Large intestine (tissue), 3 donors: ENCODE measurements around the gene RPS6KC1. TPM values are rescaled to one million over a fixed set of nuclear protein-coding genes. Genes with fewer than 3 reads are reported as not detected.
A peak's percentile ranks its signal among the peaks of the same experiment; 100 is the strongest.

ENCODE experiments used
- DNase-seq, 2 donors: peaks; one replicate each; pipeline versions ENCODE4 v3.0.0 to v3.0.0-alpha.2; 2013
- H3K27ac ChIP-seq: one replicate; pipeline ENCODE4 v1.5.1; 2013; ENCODE audit warnings: low read length
- H3K27me3 ChIP-seq: 2 replicates; pipeline ENCODE4 v1.6.1; 2013; ENCODE audit warnings: low read length; ENCODE audit not compliant: control insufficient read depth, insufficient read depth
- H3K36me3 ChIP-seq: 2 replicates; pipeline ENCODE4 v1.6.1; 2013; ENCODE audit warnings: low read length; ENCODE audit not compliant: control insufficient read depth, insufficient read depth
- H3K4me1 ChIP-seq: one replicate; pipeline ENCODE4 v1.6.1; 2013; ENCODE audit warnings: low read length; ENCODE audit not compliant: control insufficient read depth, insufficient read depth
- H3K4me3 ChIP-seq: one replicate; pipeline ENCODE4 v1.5.1; 2013; ENCODE audit warnings: low read length
- H3K9me3 ChIP-seq: one replicate; pipeline ENCODE4 v1.6.1; 2013; ENCODE audit warnings: mild to moderate bottlenecking, low read depth, low read length, moderate library complexity; ENCODE audit not compliant: control insufficient read depth
- WGBS: methylation state at CpG from one replicate; pipeline ENCODE4 v1.1.5; 2013; ENCODE audit warnings: low lambda C conversion rate; ENCODE audit not compliant: insufficient coverage; 5-methylcytosine and 5-hydroxymethylcytosine counted together
- polyA plus RNA-seq: library from polyadenylated mRNA; unstranded; fragments of 120-200 nt; gene quantifications from one replicate; pipeline ENCODE4 v1.2.1, GENCODE V29; 2013

Gene RPS6KC1
- polyA plus RNA-seq, 1 donor = 13.7 TPM

DNA sequence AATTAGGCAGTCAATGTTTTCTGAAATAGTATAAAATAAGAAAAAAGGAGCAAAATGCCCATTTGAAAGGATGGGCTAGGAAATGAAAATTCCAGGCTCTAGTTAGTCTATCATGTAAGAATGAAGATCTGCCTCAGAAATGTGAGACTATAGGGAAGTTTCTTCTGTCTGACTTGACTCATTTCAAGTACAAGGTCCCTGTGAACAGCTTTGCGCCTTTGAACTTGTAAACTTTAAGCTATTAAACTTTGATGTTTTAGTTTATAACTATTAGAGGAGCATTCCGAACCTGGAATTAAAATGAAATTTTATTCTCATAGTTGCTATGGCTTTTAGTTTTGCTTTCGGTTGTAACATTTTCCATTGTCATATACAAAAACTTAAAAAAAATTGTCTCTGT lies 199.4 kb downstream of the RPS6KC1 start:
- no CpG with 5 or more reads among the region's 3 CpGs for WGBS
- H3K36me3 ChIP-seq = no peaks in the 10 kb centered on the region
- peaks cover 24% of the 10 kb centered on the region for H3K4me1 ChIP-seq
- H3K27me3 ChIP-seq = no peaks in the 10 kb centered on the region
- peak overlapping the region; percentile 68 for H3K27ac ChIP-seq
- no peak overlapping the region for H3K4me3 ChIP-seq
- DNase-seq = peak; percentile 25 to 65
- H3K9me3 ChIP-seq = no peaks in the 10 kb centered on the region

DNA sequence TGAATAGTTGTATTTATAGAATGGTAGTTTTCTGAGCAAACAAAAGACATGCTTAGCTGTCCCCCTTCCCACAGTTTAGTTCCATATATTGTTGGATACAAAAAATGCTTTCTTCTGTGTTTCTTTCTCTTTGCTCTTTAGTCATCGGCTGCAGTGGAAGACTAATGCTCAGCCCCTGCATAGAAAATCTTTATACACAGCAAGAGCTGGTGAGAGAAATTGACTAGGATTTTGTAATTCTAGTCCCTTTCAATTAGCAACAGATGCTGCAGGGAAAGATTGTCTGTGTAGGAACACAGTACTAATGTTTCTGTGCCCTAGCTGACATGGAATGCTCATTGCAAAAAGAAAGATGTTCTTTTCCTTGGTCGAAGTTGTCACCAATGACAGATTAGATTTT lies 200.9 kb downstream of the RPS6KC1 start:
- 79% methylated on average over 2 of the region's 2 CpGs for WGBS
- Histone ChIP-seq H3K9me3 (no peaks in the 10 kb centered on the region), H3K4me3 (no peak overlapping the region), H3K27ac (no peak overlapping the region), H3K4me1 (peaks cover 24% of the 10 kb centered on the region), H3K27me3 (no peaks in the 10 kb centered on the region), H3K36me3 (no peaks in the 10 kb centered on the region)
- no peak for DNase-seq

DNA sequence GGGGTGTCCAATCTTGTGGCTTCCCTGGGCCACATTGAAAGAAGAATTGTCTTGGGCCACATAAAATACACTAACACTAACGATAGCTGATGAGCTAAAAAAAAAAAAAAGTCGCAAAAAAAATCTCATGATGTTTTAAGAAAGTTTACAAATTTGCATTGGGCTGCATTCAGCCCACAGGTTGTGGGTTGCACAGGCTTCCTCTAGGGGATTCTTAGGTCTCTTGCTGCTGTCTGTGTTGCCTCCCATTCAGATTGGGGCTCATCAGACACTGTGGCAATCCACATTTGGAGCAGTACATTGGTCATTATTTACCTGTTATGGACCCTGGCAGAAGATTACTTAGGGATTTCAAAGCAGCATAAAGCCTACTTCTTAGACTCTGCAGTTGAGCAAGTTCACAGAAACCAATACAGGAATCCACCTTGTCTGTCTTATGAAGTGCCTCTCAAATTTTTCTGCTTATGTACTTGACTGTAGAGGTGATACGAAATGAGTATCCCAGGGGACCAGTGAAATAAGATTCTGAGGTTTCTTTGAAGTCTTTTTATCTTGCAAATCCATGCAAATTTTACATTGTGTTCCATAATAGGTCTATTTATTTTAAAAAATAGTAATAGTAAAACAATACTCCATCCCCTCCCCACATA lies 205.5 kb downstream of the RPS6KC1 start:
- peaks cover 3% of the 10 kb centered on the region for H3K4me1 ChIP-seq
- H3K27me3 ChIP-seq = no peaks in the 10 kb centered on the region
- no peak overlapping the region for H3K27ac ChIP-seq
- no peaks in the 10 kb centered on the region for H3K36me3 ChIP-seq
- DNase-seq = no peak
- WGBS = no CpG with 5 or more reads among the region's 3 CpGs
- no peaks in the 10 kb centered on the region for H3K9me3 ChIP-seq
- no peak overlapping the region for H3K4me3 ChIP-seq

DNA sequence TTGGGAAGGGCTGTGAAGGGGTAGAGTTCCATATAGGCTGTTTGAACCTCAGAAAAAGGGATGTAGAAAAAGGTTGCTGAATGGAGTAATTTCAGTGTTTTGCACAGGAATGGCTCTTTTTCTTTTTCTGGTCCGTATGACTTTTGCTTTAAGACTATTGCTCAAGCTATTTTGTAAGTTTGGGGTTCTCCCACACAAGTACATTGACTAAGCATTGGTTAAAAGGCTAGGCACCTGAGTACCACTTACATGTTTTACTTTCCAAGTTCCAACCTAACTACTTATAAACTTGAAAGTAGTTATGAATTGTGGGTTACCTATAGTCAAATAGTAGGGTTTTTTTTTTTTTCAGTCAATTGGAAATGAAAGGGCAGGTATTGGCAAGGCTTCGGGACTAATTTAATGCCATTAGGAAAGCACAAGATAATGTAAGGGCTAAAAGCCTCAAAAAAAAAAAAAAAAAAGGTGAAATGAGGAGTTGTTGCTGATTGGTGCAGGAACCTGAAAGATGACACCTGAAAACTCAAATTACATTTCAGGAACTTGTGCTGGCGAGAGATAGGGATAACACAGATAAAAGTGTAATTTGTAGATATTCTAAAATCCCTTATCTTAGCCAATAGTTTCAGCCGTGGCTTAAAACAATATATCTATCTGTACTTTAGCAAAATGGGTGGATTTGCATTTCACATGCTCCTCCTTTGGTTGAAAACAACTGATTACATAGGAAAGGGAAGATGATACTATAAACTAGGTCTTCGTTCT lies 209.5 kb downstream of the RPS6KC1 start:
- no peaks in the 10 kb centered on the region for H3K9me3 ChIP-seq
- no peak overlapping the region for H3K4me3 ChIP-seq
- peaks cover 2% of the 10 kb centered on the region for H3K36me3 ChIP-seq
- no peak for DNase-seq
- no peak overlapping the region for H3K27ac ChIP-seq
- 50% methylated on average over 1 of the region's 5 CpGs for WGBS
- no peaks in the 10 kb centered on the region for H3K4me1 ChIP-seq
- H3K27me3 ChIP-seq = no peaks in the 10 kb centered on the region

DNA sequence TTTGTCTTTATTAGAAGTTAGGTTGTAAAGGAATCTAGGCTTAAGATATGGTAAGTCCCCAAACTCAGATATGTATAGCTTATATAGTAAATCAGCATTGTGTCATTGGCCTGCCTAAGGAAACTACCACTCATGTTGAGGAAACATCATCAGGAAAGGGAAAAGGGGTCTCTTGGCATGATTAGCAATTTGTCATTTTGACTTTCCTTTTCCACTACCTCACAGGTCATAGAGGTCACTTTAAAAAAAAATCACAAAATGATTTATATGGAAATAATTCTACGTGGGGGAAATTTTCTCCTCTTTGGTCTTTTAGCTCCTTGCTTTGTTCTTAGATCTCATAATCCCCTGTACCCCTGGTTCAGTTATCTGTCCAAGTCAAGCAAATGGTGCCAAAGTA lies 213.5 kb downstream of the RPS6KC1 start:
- H3K27me3 ChIP-seq = no peaks in the 10 kb centered on the region
- DNase-seq = no peak
- no peak overlapping the region for H3K27ac ChIP-seq
- H3K36me3 ChIP-seq = peaks cover 2% of the 10 kb centered on the region
- H3K4me1 ChIP-seq = no peaks in the 10 kb centered on the region
- peaks cover 12% of the 10 kb centered on the region for H3K9me3 ChIP-seq
- WGBS = 83% methylated on average over 1 of the region's 1 CpG
- no peak overlapping the region for H3K4me3 ChIP-seq

DNA sequence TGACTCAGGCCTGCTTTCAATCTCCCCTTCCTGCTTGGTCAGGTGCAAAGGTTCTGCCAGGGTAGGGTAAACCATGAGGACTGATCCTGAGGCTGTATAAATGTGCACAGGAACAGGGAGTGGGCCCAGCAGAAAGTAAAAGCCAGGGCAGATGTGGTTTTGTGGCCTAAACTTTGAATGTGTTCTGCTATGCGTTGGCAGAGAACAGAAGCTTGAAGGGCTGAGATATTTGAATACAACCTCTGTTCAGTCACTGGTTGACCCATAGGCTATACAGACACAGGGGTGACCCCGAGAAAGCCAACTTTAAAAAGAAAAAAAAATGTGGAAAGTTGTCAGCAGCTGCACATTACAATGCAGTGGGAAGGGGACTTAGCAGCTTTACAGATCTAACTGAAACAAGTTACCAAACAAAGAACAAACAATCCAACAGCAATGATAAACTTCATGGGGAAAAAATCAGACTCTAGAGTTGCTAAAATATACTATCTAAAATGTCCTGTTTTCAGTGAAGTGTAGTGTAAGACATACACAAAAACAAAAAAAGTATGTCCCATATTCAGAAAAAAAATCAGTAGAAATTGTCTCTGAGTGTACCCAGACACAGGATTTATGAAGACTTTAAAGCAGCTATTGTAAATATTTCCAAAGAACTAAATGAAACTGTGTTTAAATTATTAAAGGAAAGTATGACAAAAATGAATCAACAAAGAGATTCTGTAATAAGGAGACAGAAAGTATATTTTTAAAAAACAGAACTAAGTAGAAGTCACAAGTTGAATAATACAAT lies 216.1 kb downstream of the RPS6KC1 start:
- Histone ChIP-seq H3K27me3 (no peaks in the 10 kb centered on the region), H3K36me3 (peaks cover 2% of the 10 kb centered on the region), H3K27ac (no peak overlapping the region), H3K4me3 (no peak overlapping the region), H3K9me3 (peaks cover 12% of the 10 kb centered on the region), H3K4me1 (no peaks in the 10 kb centered on the region)
- DNase-seq = no peak
- no CpG with 5 or more reads among the region's 2 CpGs for WGBS

DNA sequence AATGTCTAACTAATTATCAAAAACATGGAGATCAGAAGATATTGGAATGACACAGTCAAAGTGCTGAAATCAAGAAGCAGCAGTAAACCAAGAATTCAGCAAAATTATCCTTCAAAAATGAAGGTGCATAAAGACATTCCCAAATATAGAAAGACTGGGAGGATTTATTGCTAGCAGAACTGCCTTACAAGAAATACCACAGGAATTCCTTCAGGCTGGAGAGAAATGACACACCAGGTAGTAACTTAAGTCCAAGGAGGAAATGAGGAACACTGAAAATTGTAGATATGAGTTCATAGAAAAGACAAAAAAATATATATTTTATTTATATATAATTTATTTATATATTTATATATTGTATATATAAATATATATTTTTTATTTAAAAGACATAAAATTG lies 217.2 kb downstream of the RPS6KC1 start:
- no peak overlapping the region for H3K4me3 ChIP-seq
- no peak for DNase-seq
- H3K4me1 ChIP-seq = no peaks in the 10 kb centered on the region
- H3K27me3 ChIP-seq = no peaks in the 10 kb centered on the region
- H3K9me3 ChIP-seq = peaks cover 12% of the 10 kb centered on the region
- no peaks in the 10 kb centered on the region for H3K36me3 ChIP-seq
- no peak overlapping the region for H3K27ac ChIP-seq

DNA sequence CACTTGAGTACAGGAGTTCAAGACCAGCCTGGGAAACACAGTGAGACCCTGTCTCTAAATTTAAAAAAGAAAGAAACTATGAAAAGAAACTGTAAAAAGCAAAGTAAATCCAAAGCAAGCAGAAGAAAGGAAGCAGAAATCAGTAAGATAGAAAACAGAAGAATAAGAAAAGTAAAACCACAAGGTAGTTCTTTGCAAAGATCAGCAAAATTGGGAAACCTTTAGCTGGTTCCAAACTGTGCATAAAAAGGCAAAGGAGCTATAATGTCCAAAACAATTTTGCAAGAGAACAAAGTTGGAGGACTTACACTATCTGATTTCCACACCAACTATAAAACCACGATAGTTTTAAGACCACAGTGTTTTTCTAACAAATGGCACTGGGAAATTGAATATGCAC lies 218.8 kb downstream of the RPS6KC1 start:
- H3K4me1 ChIP-seq = no peaks in the 10 kb centered on the region
- no peak overlapping the region for H3K4me3 ChIP-seq
- no peaks in the 10 kb centered on the region for H3K36me3 ChIP-seq
- no peak for DNase-seq
- H3K27ac ChIP-seq = peak overlapping the region; percentile 8
- H3K9me3 ChIP-seq = peaks cover 12% of the 10 kb centered on the region
- 0% methylated on average over 1 of the region's 1 CpG for WGBS
- H3K27me3 ChIP-seq = no peaks in the 10 kb centered on the region

DNA sequence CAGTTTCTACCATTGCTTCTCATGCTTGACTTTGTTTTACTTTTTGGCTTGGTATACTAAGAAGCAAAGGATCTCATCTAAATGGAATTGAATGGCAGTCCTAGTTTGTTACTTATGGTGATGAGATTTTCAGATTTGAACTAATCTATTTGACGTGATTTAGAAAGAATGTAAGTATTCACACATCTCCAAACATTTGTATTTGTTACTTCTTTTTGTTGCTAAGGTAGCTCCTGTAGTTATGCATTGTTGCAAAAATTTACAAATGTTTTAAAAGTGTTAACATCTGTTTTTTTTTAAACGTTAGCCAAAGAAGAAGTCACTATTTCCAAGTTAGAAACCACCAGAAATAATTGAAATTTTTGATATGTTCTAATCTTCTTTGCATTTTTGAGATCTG lies 222.5 kb downstream of the RPS6KC1 start:
- H3K4me3 ChIP-seq = no peak overlapping the region
- no peaks in the 10 kb centered on the region for H3K9me3 ChIP-seq
- H3K4me1 ChIP-seq = no peaks in the 10 kb centered on the region
- no peak overlapping the region for H3K27ac ChIP-seq
- no peaks in the 10 kb centered on the region for H3K27me3 ChIP-seq
- 89% methylated on average over 2 of the region's 2 CpGs for WGBS
- no peaks in the 10 kb centered on the region for H3K36me3 ChIP-seq
- DNase-seq = no peak

DNA sequence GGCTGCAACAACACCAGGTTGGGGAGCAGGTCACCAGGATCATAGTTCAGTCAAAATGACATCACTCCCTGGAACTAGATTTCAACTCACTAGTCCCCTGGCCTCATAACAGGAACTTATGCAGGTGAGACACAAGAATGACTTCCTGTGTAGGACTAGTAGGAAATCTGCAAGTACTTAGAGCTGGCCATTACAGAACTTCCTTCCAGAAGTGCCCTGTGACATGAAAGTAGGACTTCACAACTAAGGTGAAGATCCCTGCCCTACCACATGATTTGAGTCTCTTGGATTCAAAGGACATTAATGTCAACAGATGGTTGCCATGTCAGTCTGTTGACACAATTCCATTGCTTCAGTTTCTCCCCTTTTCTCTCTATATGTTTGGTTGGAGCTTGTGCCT lies 223.1 kb downstream of the RPS6KC1 start:
- DNase-seq = peak in 1 of 2 donors; percentile 21
- Histone ChIP-seq H3K36me3 (no peaks in the 10 kb centered on the region), H3K4me3 (no peak overlapping the region), H3K27ac (no peak overlapping the region), H3K27me3 (no peaks in the 10 kb centered on the region), H3K4me1 (no peaks in the 10 kb centered on the region), H3K9me3 (no peaks in the 10 kb centered on the region)
